Activated CD8-positive, alpha-beta T cell treated with anti-CD3 and anti-CD28 coated beads for 36 hours (primary cell): ENCODE measurements around the gene MRPL19. TPM values are rescaled to one million over a fixed set of nuclear protein-coding genes. Genes with fewer than 3 reads are reported as not detected.
A peak's percentile ranks its signal among the peaks of the same experiment; 100 is the strongest.

Experiments used
- ATAC-seq: fragments of 200-7000 bp; cut with Tn5 transposase; one replicate; pipeline ENCODE4 v1.10.0; 2021; ENCODE audit warnings: mild to moderate bottlenecking, moderate library complexity
- CTCF ChIA-PET: fragments of 350-600 bp; sonication (Branson Sonifier 250); formaldehyde crosslinking; loops from one replicate; lab custom pipeline; 2021; ENCODE audit warnings: antibody characterized with exemption; lab: Charles Lee
- POLR2A ChIA-PET: fragments of 350-600 bp; sonication (Branson Sonifier 250); formaldehyde crosslinking; loops from one replicate; lab custom pipeline; 2021; ENCODE audit warnings: antibody characterized with exemption; lab: Charles Lee
- DNase-seq: peaks from one replicate; pipeline ENCODE4 v3.0.0-alpha.2; 2020
- H3K27ac Mint-ChIP-seq: one replicate; pipeline ENCODE4 v1.8.0; 2021; ENCODE audit warnings: mild to moderate bottlenecking, mixed read lengths
- H3K27me3 Mint-ChIP-seq: one replicate; pipeline ENCODE4 v1.8.0; 2021; ENCODE audit warnings: mixed read lengths
- H3K36me3 Mint-ChIP-seq: one replicate; pipeline ENCODE4 v1.8.0; 2021; ENCODE audit warnings: low read depth, mixed read lengths
- H3K4me1 Mint-ChIP-seq: one replicate; pipeline ENCODE4 v1.8.0; 2021; ENCODE audit warnings: low read depth, mixed read lengths
- H3K4me3 Mint-ChIP-seq: one replicate; pipeline ENCODE4 v1.8.0; 2021; ENCODE audit warnings: mild to moderate bottlenecking, moderate library complexity, mixed read lengths
- H3K9me3 Mint-ChIP-seq: one replicate; pipeline ENCODE4 v1.8.0; 2021; ENCODE audit warnings: mixed read lengths
- intact Hi-C: fragments of 100-400 bp; cut with micrococcal nuclease; formaldehyde crosslinking; loops from one replicate; pipeline ENCODE4 v1.10.0; 2022
- total RNA-seq, 2 experiments: library from RNA; stranded (reverse); gene quantifications; one replicate each; pipeline ENCODE4 v1.2.3, GENCODE V29; 2021
- TF ChIP-seq, protein P1 (sequence below): fragments of 200-600 bp; IDR thresholded peaks from one replicate; pipeline ENCODE4 v1.8.0; 2022; ENCODE audit warnings: antibody characterized with exemption, mild to moderate bottlenecking

The MRPL19 gene
- total RNA-seq, 2 experiments from 2014 or later: 64.3 to 75.4 TPM

DNA sequence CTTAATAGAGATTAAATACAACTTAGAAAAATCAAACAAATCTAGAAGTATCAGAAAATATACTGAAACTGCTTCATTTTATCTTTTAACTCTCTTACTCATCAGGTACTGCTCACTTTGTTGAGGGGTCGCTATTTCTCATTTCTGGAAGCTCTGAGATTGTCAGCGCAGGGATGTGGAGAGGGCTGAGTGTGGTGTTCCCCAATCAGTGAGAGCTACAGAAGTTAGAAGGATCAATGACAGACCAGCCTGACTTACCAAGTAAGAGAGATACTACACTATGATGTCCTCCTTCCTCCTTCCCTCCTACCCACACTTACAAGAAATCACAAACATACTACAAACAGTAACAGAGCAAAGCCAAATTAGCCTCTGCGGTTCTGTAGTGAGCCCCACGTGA is 56.0 kb downstream of the MRPL19 start:
- H3K4me3 Mint-ChIP-seq: no peak overlapping the region
- H3K9me3 Mint-ChIP-seq: no peaks in the 10 kb centered on the region
- H3K36me3 Mint-ChIP-seq: peaks cover 64% of the 10 kb centered on the region
- TF ChIP-seq, protein P1, sequence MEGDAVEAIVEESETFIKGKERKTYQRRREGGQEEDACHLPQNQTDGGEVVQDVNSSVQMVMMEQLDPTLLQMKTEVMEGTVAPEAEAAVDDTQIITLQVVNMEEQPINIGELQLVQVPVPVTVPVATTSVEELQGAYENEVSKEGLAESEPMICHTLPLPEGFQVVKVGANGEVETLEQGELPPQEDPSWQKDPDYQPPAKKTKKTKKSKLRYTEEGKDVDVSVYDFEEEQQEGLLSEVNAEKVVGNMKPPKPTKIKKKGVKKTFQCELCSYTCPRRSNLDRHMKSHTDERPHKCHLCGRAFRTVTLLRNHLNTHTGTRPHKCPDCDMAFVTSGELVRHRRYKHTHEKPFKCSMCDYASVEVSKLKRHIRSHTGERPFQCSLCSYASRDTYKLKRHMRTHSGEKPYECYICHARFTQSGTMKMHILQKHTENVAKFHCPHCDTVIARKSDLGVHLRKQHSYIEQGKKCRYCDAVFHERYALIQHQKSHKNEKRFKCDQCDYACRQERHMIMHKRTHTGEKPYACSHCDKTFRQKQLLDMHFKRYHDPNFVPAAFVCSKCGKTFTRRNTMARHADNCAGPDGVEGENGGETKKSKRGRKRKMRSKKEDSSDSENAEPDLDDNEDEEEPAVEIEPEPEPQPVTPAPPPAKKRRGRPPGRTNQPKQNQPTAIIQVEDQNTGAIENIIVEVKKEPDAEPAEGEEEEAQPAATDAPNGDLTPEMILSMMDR: no peak
- H3K27me3 Mint-ChIP-seq: no peaks in the 10 kb centered on the region
- ChIA-PET CTCF (interaction anchor here (1.0 kb wide), 1 partner anchor 26 kb away, joined by 4 read pairs; no protein-coding TSS in a partner anchor), POLR2A (no interaction called here)
- H3K27ac Mint-ChIP-seq: no peak overlapping the region
- intact Hi-C loops: no loop called here
- H3K4me1 Mint-ChIP-seq: peaks cover 11% of the 10 kb centered on the region
- ATAC-seq (no peak), DNase-seq (no peak)

DNA sequence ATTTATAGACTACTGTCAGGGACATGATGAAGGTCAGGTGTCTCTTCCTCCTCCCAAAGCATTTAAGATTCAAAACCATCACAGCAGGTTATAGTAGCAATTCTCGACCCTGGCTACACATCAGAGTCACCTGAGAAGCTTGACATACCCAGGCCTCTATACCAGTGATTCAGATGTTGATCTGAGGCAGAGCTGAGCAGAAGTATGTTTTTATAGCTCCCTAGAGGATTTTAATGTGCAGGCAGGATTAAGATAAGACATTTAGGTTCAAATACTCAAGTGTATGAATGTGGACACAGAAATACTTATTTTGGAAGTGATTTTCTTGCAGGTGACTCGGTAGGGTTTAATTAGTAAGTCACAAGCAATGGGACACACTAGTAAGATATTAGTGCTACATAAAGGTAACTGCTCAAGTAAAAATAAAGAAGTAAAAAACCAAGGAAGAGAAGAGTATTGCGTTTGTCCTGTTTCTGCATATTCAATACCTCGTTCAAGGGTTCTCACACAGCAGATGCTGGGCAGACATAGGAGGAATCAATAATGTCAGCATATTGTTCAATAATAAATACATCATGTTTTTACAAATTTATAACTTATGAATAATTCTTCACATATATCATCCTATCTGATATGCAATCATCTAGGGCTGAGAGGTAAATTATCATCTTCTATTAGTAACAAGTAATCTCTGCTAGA is 57.2 kb downstream of the MRPL19 start:
- ChIA-PET CTCF (interaction anchor here (1.0 kb wide), 1 partner anchor 27 kb away, joined by 4 read pairs; no protein-coding TSS in a partner anchor), POLR2A (no interaction called here)
- TF ChIP-seq, protein P1: no peak
- DNase-seq (no peak), ATAC-seq (no peak)
- Mint-ChIP-seq H3K4me1 (peaks cover 19% of the 10 kb centered on the region), H3K4me3 (no peak overlapping the region), H3K27ac (no peak overlapping the region), H3K9me3 (no peaks in the 10 kb centered on the region), H3K27me3 (no peaks in the 10 kb centered on the region), H3K36me3 (peaks cover 56% of the 10 kb centered on the region)
- intact Hi-C loops: no loop called here

DNA sequence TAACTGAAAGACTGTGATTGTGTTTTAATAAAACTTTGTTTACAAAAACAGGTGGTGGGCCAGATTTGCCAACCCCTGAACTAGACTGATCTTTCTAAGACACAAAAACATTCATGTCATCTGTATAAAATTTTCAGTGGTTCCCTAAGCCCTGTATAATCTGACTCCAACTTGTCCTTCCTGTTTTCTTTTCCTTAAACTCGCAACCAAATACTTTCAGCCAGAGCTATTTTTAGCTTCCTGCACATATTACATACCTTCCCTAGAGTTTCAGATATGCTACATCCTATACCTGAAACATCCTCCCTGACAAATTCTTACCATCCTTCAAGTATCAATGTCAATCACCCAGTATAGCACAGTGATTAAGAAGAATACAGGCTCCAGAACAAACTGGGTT is 59.3 kb downstream of the MRPL19 start:
- ATAC-seq (no peak), DNase-seq (no peak)
- Mint-ChIP-seq H3K4me1 (peaks cover 24% of the 10 kb centered on the region), H3K4me3 (no peak overlapping the region), H3K36me3 (peaks cover 45% of the 10 kb centered on the region), H3K27me3 (no peaks in the 10 kb centered on the region), H3K9me3 (no peaks in the 10 kb centered on the region), H3K27ac (no peak overlapping the region)
- intact Hi-C loops: no loop called here
- TF ChIP-seq, protein P1: no peak
- ChIA-PET CTCF (interaction anchor here (1.0 kb wide), 1 partner anchor 29 kb away, joined by 3 read pairs; no protein-coding TSS in a partner anchor), POLR2A (no interaction called here)

DNA sequence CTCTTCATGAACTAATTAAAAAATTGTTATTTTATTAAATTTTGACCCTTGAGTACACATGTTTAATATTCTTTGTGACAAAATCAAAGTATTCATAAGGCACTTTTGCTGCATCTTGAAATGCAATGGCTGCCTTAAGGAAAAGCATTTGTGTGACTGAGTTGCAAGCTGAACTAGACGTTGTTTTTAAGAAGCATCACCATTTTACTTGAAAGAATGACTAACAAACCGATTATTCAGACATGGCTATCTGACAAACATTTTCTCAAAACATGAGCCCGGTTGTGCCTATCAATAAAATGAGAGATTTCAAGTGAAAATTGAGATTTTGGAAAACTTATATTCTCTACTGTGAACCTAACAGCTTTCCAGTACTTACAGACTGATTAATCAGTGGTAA is 61.3 kb downstream of the MRPL19 start:
- H3K27ac Mint-ChIP-seq: no peak overlapping the region
- ATAC-seq (no peak), DNase-seq (no peak)
- TF ChIP-seq, protein P1: no peak
- H3K4me3 Mint-ChIP-seq: peak overlapping the region; percentile 46
- intact Hi-C loops: no loop called here
- H3K9me3 Mint-ChIP-seq: peaks cover 2% of the 10 kb centered on the region
- CTCF ChIA-PET: interaction anchor here (1.4 kb wide), 1 partner anchor 31 kb away, joined by 3 read pairs; no protein-coding TSS in a partner anchor
- peaks cover 28% of the 10 kb centered on the region for H3K4me1 Mint-ChIP-seq
- H3K27me3 Mint-ChIP-seq: no peaks in the 10 kb centered on the region
- peaks cover 38% of the 10 kb centered on the region for H3K36me3 Mint-ChIP-seq
- POLR2A ChIA-PET: no interaction called here

DNA sequence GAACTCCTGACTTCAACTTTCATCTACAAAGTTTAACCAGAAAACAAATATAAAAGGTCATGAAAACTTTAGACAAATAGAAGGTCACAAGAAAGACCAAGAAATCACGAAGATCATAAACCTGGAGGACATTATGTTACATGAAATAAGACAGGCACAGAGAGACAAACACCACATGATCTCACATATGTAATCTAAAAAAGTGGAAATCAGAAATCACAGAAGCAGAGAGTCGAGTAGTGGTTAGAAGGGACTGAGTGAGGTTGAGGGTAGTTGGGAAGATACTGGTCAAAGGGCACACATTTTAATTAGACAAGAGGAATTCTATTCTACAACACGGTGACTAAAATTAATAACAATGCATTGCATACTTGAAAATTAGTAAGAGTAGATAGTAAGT is 62.7 kb downstream of the MRPL19 start:
- ATAC-seq (no peak), DNase-seq (no peak)
- Mint-ChIP-seq H3K27me3 (no peaks in the 10 kb centered on the region), H3K36me3 (peaks cover 30% of the 10 kb centered on the region), H3K4me1 (peaks cover 28% of the 10 kb centered on the region), H3K27ac (peak overlapping the region; percentile 67), H3K9me3 (peaks cover 2% of the 10 kb centered on the region), H3K4me3 (peak overlapping the region; percentile 76)
- TF ChIP-seq, protein P1: no peak
- ChIA-PET CTCF (interaction anchor here (2.7 to 3.1 kb wide), 2 partner anchors 62 to 68 kb away, joined by 12 to 14 read pairs; partner anchors contain the start of gene MRPL19), POLR2A (interaction anchor here (1.5 to 2.2 kb wide), 3 partner anchors 16 to 64 kb away, joined by 3 to 5 read pairs (median 5); no protein-coding TSS in a partner anchor)
- intact Hi-C loops: no loop called here
